HepG2 (cell line): ENCODE data around the gene DNAJB5. TPM values are rescaled to one million over a fixed set of nuclear protein-coding genes. Genes with fewer than 3 reads are reported as not detected.

ENCODE experiments used
- ATAC-seq: fragments of 200-7000 bp; cut with Tn5 transposase; 3 replicates; pipeline ENCODE4 v1.9.1; 2020; ENCODE audit warnings: mild to moderate bottlenecking, moderate library complexity
- BruUV-seq: library from RNA; stranded (reverse); fragments of 400-500 nt; replicated peaks from 2 replicates; lab custom pipeline; 2021; lab: Mats Ljungman, UMichigan
- CTCF ChIA-PET: fragments of 300-600 bp; formaldehyde crosslinking; extraction: SDS; loops from one replicate; lab custom pipeline; 2021; ENCODE audit warnings: low total read pairs, inconsistent platforms, low intra/inter-chr PET ratio; lab: Yijun Ruan, JAX
- POLR2A ChIA-PET: fragments of 350-600 bp; sonication (Branson Sonifier 250); formaldehyde crosslinking; loops from one replicate; lab custom pipeline; 2020; ENCODE audit warnings: antibody characterized with exemption, inconsistent platforms; lab: Yijun Ruan, JAX
- DNase-seq: peaks from one replicate; pipeline ENCODE4 v3.0.0-alpha.2; 2015; ENCODE audit warnings: low spot score
- FAIRE-seq: peaks from 3 replicates; lab custom pipeline; 2011; peaks lifted over from hg19 to GRCh38; lab: Jason Lieb, UNC
- H2AFZ ChIP-seq: one replicate; pipeline ENCODE4 v1.6.1; 2011; ENCODE audit warnings: low read length, inconsistent platforms
- H3K27ac ChIP-seq: fragments of 300-600 bp; 3 replicates; pipeline ENCODE4 v1.8.0; 2011; ENCODE audit warnings: mixed run types, mild to moderate bottlenecking, mixed read lengths, low read length, inconsistent platforms; ENCODE audit not compliant: insufficient read depth; ENCODE audit errors: extremely low read length
- H3K27me3 ChIP-seq, 2 experiments: fragments of 200-600 bp in 1 of 2; 2 replicates in 1 of 2; 3 replicates in 1 of 2; pipeline versions ENCODE4 v1.6.0 to v1.8.0; 2011; ENCODE audit warnings: low read length in 2 of 2, mild to moderate bottlenecking in 2 of 2, moderate library complexity in 2 of 2, inconsistent platforms in 1 of 2; ENCODE audit not compliant: insufficient read depth in 2 of 2, control insufficient read depth in 1 of 2
- H3K36me3 ChIP-seq, 2 experiments: fragments of 200-600 bp in 1 of 2; replicated peaks in 1 of 2; 2 replicates in 1 of 2; 3 replicates in 1 of 2; pipeline versions ENCODE4 v1.5.1 to v1.8.0; 2011; ENCODE audit warnings: low read length in 2 of 2, inconsistent platforms in 1 of 2; ENCODE audit not compliant: insufficient read depth in 2 of 2, control insufficient read depth in 1 of 2
- H3K4me1 ChIP-seq: 2 replicates; pipeline ENCODE4 v1.5.1; 2012; ENCODE audit warnings: low read length, inconsistent platforms; ENCODE audit not compliant: insufficient read depth
- H3K4me2 ChIP-seq: 2 replicates; pipeline ENCODE4 v1.6.0; 2011; ENCODE audit warnings: low read depth, low read length, inconsistent platforms
- H3K4me3 ChIP-seq, 3 experiments: fragments of 200-600 bp in 1 of 3; sonication (generic), shearing (Covaris generic) in 1 of 3; replicated peaks in 1 of 3; 2 replicates each; pipeline ENCODE4 v1.5.1; 2011 to 2016; ENCODE audit warnings: low read length in 3 of 3, inconsistent platforms in 2 of 3, low read depth in 2 of 3, mild to moderate bottlenecking in 2 of 3, control low read depth in 1 of 3, mixed read lengths in 1 of 3; ENCODE audit not compliant: insufficient read depth in 1 of 3
- H3K79me2 ChIP-seq: one replicate; pipeline ENCODE4 v1.6.1; 2011; ENCODE audit warnings: low read length, inconsistent platforms; ENCODE audit not compliant: insufficient read depth
- H3K9ac ChIP-seq: 2 replicates; pipeline ENCODE4 v1.6.0; 2011; ENCODE audit warnings: mild to moderate bottlenecking, low read depth, low read length, inconsistent platforms; ENCODE audit not compliant: insufficient read depth
- H3K9me3 ChIP-seq: 2 replicates; pipeline ENCODE4 v1.5.1; 2012; ENCODE audit warnings: mild to moderate bottlenecking, low read length
- H4K20me1 ChIP-seq: 2 replicates; pipeline ENCODE4 v1.6.0; 2011; ENCODE audit warnings: inconsistent platforms, mild to moderate bottlenecking, low read length, moderate library complexity; ENCODE audit not compliant: insufficient read depth
- CCAR2 ChIP-seq: fragments of 200-400 bp; formaldehyde crosslinking; optimal IDR thresholded peaks from 2 replicates; pipeline ENCODE3; 2018; ENCODE audit warnings: low read depth, mild to moderate bottlenecking, low read length, moderate library complexity
- FOXO1 ChIP-seq: sonication (generic); formaldehyde crosslinking; IDR thresholded peaks from 2 replicates; pipeline ENCODE4 v1.4.0; 2020; ENCODE audit warnings: missing genetic modification reagents
- ZFY ChIP-seq: sonication (generic); formaldehyde crosslinking; IDR thresholded peaks from 2 replicates; pipeline ENCODE4 v1.4.0; 2020; ENCODE audit warnings: missing genetic modification reagents
- ZKSCAN5 ChIP-seq: sonication (generic); formaldehyde crosslinking; IDR thresholded peaks from 2 replicates; pipeline ENCODE4 v1.5.1; 2020; ENCODE audit warnings: mild to moderate bottlenecking, missing genetic modification reagents
- ZNF224 ChIP-seq: sonication (generic); formaldehyde crosslinking; IDR thresholded peaks from 2 replicates; pipeline ENCODE4 v1.5.0; 2020; ENCODE audit warnings: mild to moderate bottlenecking, missing genetic modification reagents
- ZNF761 ChIP-seq: sonication (generic); formaldehyde crosslinking; conservative IDR thresholded peaks from 2 replicates; pipeline ENCODE4 v1.4.0; 2020; ENCODE audit warnings: mild to moderate bottlenecking, missing genetic modification reagents
- WGBS: methylation state at CpG from one replicate; pipeline ENCODE4 v1.1.6; 2017; ENCODE audit warnings: low lambda C conversion rate; 5-methylcytosine and 5-hydroxymethylcytosine counted together
- in situ Hi-C: cut with HindIII; loops from 2 replicates; pipeline ENCODE4 v1.10.0; 2017; ENCODE audit warnings: low pct_unique_long_range_greater_than_20kb; ENCODE audit not compliant: extremely low pct_ligation_motif_present
- intact Hi-C: fragments of 100-400 bp; cut with micrococcal nuclease; formaldehyde crosslinking; loops from one replicate; pipeline ENCODE4 v1.10.0; 2022; ENCODE audit not compliant: unreplicated experiment
- polyA plus RNA-seq, 8 experiments: library from polyadenylated mRNA; depleted of rRNA in 3 of 8; stranded (reverse) in 7 of 8; unstranded in 1 of 8; fragments of >200 nt; fragmentation: Illumina TruSeq in 4 of 8; extraction: Trizol in 4 of 8; gene quantifications; 2 replicates each; pipeline versions ENCODE4 v1.2.1 to v1.2.3, GENCODE V29; 2011 to 2016; ENCODE audit warnings: low read depth in 4 of 8, missing spikeins in 1 of 8, mixed read lengths in 1 of 8; ENCODE audit not compliant: insufficient read depth in 1 of 8
- total RNA-seq, 5 experiments: library from RNA; depleted of rRNA; stranded (reverse); fragments of >200 nt; fragmentation: Illumina TruSeq; extraction: Trizol; gene quantifications; 2 replicates each; pipeline ENCODE4 v1.2.3, GENCODE V29; 2016; ENCODE audit warnings: low read depth in 1 of 5
- TF ChIP-seq, protein P1 (sequence below): sonication (generic); formaldehyde crosslinking; IDR thresholded peaks from 2 replicates; pipeline ENCODE4 v1.8.0; 2022; ENCODE audit warnings: missing genetic modification reagents, mild to moderate bottlenecking, moderate library complexity, borderline replicate concordance

Gene DNAJB5
- total and polyA plus RNA-seq, 2 of the 13 experiments (the other 11 are each of a cell fraction or from before 2014, with no cell fraction given): 0.40 to 0.69 TPM

DNA sequence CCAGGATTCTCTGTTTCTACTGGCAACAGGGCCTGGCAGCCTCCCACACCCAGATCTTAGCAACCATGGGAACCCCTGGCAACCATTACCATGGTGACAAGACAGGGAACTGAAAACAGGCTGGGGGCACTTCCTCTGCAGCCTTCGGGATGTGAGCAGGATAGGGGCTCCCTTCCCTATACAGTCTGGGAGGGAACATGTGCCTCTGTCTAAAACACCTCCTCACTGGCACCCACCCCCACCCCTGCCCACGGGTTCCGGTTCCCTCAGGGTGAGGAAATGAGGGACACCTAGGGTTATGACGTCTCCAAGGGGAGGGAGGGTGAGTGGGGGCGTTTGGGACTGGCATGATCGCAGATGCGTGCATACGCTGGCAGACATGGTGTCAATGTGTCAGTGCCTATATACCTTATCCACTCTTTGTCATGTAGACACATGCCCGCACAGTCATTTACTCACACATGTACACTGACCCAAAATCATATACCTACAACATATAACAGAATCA lies 3.0 kb upstream of the DNAJB5 start:
- H3K4me3 ChIP-seq: no peak overlapping the region
- H3K4me1 ChIP-seq: peaks cover 5% of the 10 kb centered on the region; the same call in 1 of the 2 replicates
- no peak for DNase-seq
- no peak overlapping the region for H3K27ac ChIP-seq
- no peak for ATAC-seq
- no peak overlapping the region for H3K4me2 ChIP-seq
- ChIA-PET CTCF (no interaction called here), POLR2A (no interaction called here)
- peaks cover 0 to 8% of the 10 kb centered on the region in 2 experiments; a peak in 4 of 5 replicates for H3K27me3 ChIP-seq
- H3K9me3 ChIP-seq: no peaks in the 10 kb centered on the region
- intact Hi-C loops (no loop called here), in situ Hi-C loops (loop anchor here (5.0 kb wide), 1 partner anchor 94 kb away; no protein-coding TSS in a partner anchor)
- no peak overlapping the region for H3K9ac ChIP-seq
- 35% methylated on average over 8 of the region's 9 CpGs for whole genome bisulfite sequencing
- TF ChIP-seq ZKSCAN5 (CRISPR knock-in tag) (no peak), ZNF224 (CRISPR knock-in tag) (no peak), FOXO1 (CRISPR knock-in tag) (no peak), CCAR2 (no peak), ZNF761 (CRISPR knock-in tag) (no peak), ZFY (CRISPR knock-in tag) (no peak)
- TF ChIP-seq, protein P1, sequence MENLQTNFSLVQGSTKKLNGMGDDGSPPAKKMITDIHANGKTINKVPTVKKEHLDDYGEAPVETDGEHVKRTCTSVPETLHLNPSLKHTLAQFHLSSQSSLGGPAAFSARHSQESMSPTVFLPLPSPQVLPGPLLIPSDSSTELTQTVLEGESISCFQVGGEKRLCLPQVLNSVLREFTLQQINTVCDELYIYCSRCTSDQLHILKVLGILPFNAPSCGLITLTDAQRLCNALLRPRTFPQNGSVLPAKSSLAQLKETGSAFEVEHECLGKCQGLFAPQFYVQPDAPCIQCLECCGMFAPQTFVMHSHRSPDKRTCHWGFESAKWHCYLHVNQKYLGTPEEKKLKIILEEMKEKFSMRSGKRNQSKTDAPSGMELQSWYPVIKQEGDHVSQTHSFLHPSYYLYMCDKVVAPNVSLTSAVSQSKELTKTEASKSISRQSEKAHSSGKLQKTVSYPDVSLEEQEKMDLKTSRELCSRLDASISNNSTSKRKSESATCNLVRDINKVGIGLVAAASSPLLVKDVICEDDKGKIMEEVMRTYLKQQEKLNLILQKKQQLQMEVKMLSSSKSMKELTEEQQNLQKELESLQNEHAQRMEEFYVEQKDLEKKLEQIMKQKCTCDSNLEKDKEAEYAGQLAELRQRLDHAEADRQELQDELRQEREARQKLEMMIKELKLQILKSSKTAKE (CRISPR knock-in tag): no peak
- no peak overlapping the region for H2AFZ ChIP-seq
- H3K79me2 ChIP-seq: no peaks in the 10 kb centered on the region
- no peaks in the 10 kb centered on the region for H4K20me1 ChIP-seq
- FAIRE-seq: no peak
- H3K36me3 ChIP-seq: no peaks in the 10 kb centered on the region
- no TSS peak for BruUV-seq
